HG02623 (cell line): ENCODE data around the gene CDS1.
"Not testable (repeated sequence)": the region's sequence is repeated elsewhere in the genome, so short reads cannot be mapped to it uniquely, and the experiment has no call there.

ENCODE experiments used
- ATAC-seq: cut with Tn5 transposase; IDR thresholded peaks from one replicate; pipeline ENCODE4 v1.9.1; 2021; ENCODE audit warnings: moderate library complexity; ENCODE audit not compliant: unreplicated experiment

CDS1 gene

DNA sequence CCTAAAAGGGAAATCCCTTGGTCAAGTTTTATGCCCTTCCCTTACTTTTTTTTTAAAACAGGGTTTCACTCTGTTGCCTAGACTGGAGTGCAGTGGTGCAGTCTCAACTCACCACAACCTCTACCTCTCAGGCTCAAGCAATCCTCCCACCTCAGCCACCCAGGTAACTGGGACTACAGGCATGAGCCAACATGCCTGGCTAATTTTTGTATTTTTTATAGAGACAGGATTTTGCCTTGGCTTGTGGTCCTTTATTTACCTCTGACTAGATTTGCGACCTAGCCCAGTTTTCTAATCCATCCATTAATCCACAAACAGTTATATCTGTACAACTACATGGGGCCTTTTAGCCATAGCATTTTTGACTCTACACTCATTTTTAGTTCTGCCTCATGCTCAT, 23.7 kb downstream of the CDS1 start:
- no peak for ATAC-seq

DNA sequence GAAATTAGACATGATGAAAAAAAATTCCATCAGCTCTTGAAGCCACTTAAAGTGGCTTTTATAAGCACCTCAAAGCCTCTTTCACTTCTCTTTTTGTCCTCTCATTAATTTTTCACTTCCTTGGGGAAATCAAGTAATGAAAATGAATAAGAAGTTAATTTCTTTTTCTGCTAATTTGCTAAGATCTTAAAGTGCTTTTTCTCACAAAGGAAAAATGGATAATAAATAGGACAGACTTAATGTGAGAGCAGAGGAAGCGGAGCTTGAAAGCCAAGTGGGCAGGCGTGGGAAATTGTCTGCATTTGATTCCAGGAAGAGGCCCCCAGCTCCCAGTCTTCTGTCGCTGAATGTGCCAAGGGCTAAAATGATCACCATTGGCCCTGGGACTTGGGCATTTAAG, 28.6 kb downstream of the CDS1 start:
- ATAC-seq: no peak

DNA sequence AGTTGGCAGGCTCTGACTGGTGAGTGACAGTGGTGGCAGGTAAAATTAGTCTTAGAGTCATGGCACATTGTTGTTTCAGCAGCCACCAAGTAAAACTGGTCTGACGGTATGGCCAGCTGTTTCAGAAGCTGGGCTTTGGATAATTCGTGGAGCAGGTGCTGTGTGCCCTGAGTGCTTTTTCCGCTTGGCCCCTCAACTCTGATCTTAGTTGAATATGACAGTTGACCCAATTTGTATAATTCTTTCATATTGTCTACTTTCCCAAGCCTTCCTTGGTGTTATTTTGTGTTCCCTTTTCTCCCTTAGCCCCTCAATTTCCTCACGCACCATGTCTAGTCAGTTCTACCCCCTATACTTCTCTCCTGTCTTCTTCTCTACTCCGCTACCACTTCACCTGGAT, 32.0 kb downstream of the CDS1 start:
- ATAC-seq: no peak

- no peak for ATAC-seq
Measured at GRCh38 chr4:84615355-84615754, 32.4 kb downstream of the CDS1 start.

DNA sequence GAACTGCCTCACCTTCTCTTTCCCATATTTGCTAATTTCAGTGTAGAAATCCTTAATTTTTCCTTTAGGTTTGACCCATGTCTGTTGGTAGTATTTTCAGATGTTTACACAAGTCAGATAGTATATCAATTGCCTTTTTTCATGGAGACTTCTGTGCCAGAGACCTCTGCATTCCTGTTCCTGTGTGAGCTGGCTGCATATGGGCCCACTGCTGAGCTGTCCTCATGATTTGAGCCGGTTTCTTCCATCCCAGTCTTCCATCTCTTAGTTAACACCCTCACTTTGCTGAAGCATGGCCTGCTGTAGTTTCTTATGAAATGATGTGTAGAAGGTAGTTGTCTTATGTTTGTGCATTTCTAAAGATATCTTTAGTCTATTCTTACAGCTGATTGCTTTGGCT, 40.0 kb downstream of the CDS1 start:
- ATAC-seq: no peak

GRCh38 chr4:84623661-84624060, 40.7 kb downstream of the CDS1 start:
- no peak for ATAC-seq

- no peak for ATAC-seq
Measured at GRCh38 chr4:84626673-84627072, 43.7 kb downstream of the CDS1 start.

GRCh38 chr4:84631573-84631972, 48.6 kb downstream of the CDS1 start:
- no peak for ATAC-seq

DNA sequence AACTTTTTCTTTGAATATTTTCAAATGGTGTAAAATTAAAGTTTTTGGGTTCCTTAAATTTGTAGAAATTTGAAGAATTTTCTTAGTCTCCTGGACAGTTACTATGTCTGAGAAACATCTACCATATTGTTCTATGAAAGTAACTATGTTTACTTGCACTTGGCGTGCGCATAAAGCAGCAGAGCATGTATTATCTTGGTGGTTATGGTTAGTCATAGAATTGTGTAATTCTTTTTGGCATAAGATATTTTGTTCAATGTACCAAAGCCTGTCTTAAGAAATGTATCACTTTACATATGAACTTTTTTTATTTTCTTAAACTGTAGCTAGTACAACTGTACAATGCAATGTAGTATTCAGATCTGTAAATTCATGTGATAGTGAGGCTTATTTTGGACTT, 49.2 kb downstream of the CDS1 start:
- ATAC-seq: no peak

DNA sequence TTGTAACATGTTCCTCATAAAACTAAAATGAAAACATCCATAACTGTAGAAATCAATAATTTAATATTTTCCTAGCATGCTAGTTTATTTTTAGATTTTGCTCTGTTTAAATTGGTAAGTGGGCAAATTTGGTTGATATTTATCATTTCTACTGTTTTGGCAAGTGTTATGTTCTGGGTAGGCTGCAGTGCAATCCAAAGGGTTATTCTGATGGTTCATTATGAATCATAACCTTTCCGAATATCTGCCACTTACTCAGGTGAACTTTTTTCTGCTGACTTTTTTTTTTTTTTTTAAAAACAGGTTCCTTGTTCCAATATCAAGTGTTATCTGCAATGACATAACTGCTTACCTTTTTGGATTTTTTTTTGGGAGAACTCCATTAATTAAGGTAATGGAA, 52.0 kb downstream of the CDS1 start:
- ATAC-seq: no peak

DNA sequence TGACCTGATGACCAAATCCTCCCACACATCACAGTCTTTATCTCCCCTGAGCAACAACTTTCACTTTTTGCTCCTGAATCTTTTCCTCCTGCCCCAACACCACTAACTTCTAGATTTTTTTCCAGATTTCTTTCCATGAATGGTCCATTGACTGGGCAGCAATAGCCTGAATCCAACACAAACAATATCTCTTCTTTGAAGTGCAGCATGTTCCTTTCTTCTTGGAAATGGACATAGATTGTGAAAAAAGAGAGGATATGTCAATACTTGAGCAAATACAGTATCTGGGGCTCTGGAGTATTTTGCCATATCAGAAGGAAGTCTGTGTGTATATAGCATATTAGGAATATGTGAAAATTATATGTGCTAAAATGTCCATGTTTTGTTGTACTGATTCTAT, 55.2 kb downstream of the CDS1 start:
- no peak for ATAC-seq

- ATAC-seq: no peak
Measured at GRCh38 chr4:84639145-84639544, 56.2 kb downstream of the CDS1 start.

- no peak for ATAC-seq
Measured at GRCh38 chr4:84644087-84644486, 61.2 kb downstream of the CDS1 start.

DNA sequence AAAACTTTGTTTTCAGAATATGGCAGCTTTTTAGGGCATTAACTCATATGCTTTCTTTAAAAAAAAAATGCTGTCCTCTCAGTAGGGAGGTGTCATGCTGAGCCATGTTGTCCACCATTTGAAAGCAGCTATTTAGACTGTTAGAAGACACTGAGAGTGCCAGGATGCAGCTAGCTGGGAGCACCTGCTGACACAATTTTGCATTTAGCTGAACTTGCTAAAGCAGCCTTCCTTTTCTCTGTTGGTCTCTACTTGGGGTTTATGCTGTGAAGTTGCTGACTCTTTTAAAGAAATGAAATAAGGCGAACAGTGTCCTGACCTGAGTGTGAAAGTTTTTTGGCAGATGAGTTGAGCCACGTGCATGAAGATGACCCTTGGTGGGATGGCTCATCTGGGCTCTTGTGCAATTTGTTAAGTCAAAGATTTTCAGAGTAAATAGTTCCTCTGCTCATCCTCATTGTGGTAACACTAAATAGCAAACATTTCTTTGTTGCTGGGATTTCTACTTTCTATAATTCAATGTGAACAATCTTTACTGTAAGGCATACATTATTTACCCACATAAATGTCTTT, 64.5 kb downstream of the CDS1 start:
- no peak for ATAC-seq

DNA sequence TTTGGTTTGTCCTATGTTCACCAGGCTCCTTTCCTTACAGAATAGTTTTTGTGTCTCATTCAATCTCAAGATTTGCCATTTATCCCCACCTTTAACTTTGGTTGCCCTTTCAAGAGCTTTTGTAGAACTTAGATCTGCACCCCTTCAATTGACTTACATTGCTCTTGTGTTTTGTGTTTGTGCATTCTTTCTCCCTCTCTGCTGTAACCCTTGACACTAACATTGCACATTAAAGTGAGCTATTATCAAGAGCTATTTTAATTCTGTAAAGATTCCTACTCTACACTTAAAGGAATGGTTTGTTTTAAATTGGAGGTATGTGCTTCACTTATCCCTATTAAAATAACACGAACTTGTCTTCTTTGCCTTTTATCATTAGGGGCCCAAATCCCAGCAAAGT, 65.3 kb downstream of the CDS1 start:
- ATAC-seq: no peak

DNA sequence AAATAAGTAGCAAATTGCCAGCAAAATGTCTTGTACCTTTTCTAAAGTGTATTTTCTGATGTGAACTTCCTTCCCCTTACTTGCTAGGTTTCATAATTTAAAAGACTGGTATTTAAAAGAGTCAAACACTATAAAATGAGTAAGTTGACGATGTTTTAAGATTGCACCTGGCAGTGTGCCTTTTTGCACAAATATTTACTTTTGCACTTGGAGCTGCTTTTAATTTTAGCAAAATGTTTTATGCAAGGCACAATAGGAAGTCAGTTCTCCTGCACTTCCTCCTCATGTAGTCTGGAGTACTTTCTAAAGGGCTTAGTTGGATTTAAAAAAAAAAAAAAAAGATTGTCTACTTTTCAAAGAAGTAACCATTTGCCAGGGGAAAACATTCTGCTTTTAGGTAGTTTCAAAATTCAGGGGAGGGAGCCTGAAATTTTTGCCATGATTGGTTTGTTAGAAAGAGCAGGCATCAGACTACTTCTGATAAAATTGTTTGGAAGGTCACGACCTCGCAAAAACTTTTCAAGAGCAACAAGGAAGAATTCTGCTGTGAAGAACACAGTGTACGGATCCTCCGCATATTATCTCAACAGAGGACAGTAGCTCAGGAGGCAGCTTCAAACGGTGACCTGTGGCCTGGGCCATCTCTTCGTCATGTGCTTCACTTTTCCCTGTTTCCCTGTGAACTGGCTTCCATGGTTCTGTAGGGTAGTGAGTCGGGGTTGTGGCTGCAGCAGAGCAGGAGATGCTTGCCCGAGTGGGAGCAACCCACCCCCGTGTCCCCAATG, 66.1 kb downstream of the CDS1 start:
- ATAC-seq: no peak

DNA sequence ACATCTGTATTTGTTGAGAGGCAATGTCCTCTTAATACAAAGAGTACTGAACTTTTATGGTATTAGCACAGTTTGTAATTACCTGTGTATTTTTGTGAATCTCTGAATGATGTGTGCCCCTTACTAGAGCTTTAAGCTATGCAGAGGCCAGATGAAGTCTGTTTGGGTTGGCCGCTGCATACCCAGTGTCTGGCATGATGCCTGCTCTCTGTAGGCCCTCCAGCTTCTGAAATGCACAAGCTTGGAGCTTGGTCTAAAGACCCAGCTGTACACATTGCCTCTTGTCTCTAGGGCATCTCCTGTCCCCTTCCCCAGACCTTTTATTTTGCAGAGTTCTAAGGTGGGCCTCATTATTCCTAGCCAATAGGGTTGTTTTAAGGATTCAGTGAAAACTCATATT, 68.6 kb downstream of the CDS1 start:
- ATAC-seq: no peak

DNA sequence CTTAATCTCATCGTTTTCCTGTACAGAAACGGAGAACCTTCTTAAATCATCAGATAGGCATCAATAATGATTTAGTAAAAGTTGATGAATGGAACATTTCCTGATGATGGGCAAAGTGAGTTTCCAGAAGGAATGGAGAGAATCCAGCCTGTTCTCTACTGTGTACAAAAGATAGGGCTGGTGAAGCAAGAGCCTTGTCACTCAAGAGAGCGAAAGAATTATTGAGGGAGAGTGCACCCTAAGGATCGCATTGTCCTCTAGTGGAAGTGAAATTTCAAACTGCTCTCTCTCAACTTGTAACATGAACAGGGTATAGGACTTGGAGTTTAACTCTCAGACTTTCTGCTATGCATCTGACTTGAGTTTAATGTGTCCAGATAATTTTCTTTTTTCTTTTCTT, 69.6 kb downstream of the CDS1 start:
- no peak for ATAC-seq

GRCh38 chr4:84660606-84661005, 77.7 kb downstream of the CDS1 start:
- no peak for ATAC-seq

DNA sequence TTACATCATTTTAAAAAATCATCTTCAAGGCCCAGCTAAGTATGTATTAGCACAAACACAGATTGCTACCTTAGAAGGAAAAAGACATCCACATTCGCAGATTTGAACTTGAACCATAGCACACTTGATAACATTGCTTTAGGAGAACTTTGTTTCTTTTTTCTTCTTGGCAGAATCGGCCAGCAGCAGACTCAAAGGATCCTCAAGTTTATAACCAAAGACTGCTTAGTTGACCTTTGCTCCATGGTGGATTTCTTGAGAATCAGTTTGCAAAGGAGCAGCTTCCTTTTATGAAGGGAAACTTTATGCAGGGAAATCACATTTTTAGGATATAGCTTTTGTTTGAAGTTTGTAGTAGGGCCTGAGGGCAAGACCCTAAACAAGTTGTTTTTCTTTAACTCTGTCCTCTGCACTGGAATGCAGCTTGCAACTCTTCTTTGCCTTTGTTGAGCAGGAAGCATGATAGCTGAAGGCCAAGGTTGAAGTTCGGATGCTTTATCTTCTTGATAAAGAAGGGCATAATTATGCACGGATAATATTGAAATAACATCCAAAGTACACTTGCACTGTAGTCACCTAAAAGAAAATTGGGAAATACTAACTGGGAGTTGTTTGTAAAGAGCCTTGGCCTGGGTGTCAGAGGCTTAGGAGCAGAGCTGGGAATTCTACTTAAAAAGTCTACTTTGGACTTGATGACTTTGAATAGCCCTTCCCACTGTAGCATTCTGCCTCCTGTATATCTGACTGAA, 78.4 kb downstream of the CDS1 start:
- ATAC-seq: no peak

DNA sequence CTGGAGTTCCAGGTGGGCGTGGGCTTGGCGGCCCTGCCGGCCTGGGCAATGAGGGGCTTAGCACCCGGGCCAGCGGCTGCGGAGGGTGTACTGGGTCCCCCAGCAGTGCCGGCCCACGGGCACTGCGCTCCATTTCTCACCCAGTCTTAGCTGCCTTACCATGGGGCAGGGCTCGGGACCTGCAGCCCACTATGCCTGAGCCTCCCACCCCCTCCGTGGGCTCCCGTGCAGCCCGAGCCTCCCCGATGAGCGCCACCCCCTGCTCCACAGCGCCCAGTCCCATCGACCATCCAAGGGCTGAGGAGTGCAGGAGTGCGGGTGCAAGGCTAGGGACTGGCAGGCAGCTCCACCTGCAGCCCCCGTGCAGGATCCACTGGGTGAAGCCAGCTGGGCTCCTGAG, 81.8 kb downstream of the CDS1 start:
- not testable (repeated sequence) for ATAC-seq

- ATAC-seq: no peak
Measured at GRCh38 chr4:84666439-84666838, 83.5 kb downstream of the CDS1 start.
